Ishikawa (cell line): Measurements from ENCODE around the gene SETBP1.

Source experiments
- CEBPB ChIP-seq: IDR thresholded peaks from 2 replicates; pipeline ENCODE4 v1.6.1; 2012
- CREB1 ChIP-seq: IDR thresholded peaks from 2 replicates; pipeline ENCODE4 v1.6.1; 2012; ENCODE audit warnings: low read depth
- EGR1 ChIP-seq: IDR thresholded peaks from 2 replicates; pipeline ENCODE4 v1.6.1; 2012
- EP300 ChIP-seq: IDR thresholded peaks from 2 replicates; pipeline ENCODE4 v1.6.1; 2012; ENCODE audit warnings: borderline replicate concordance
- FOXM1 ChIP-seq: IDR thresholded peaks from 2 replicates; pipeline ENCODE4 v1.6.1; 2012; ENCODE audit warnings: low read depth, borderline replicate concordance
- NFIC ChIP-seq: IDR thresholded peaks from 2 replicates; pipeline ENCODE4 v1.6.1; 2012
- RAD21 ChIP-seq: IDR thresholded peaks from 2 replicates; pipeline ENCODE4 v1.6.1; 2012; ENCODE audit warnings: low read depth
- TAF1 ChIP-seq: IDR thresholded peaks from 2 replicates; pipeline ENCODE4 v1.6.1; 2012; ENCODE audit warnings: low read depth, mild to moderate bottlenecking
- TCF12 ChIP-seq: IDR thresholded peaks from 2 replicates; pipeline ENCODE4 v1.6.1; 2012; ENCODE audit warnings: low read depth
- TEAD4 ChIP-seq: IDR thresholded peaks from 2 replicates; pipeline ENCODE4 v1.6.1; 2012
- YY1 ChIP-seq: IDR thresholded peaks from 2 replicates; pipeline ENCODE4 v1.6.1; 2012; ENCODE audit warnings: low read depth
- ZBTB7A ChIP-seq: IDR thresholded peaks from 2 replicates; pipeline ENCODE4 v1.6.1; 2012; ENCODE audit warnings: low read depth
- TF ChIP-seq, protein P1 (sequence below): IDR thresholded peaks from 2 replicates; pipeline ENCODE4 v1.6.1; 2012
- TF ChIP-seq, protein P2 (sequence below): IDR thresholded peaks from 2 replicates; pipeline ENCODE4 v1.6.1; 2012
- TF ChIP-seq, protein P3 (sequence below): IDR thresholded peaks from 2 replicates; pipeline ENCODE4 v1.6.1; 2012; ENCODE audit warnings: low read depth, mild to moderate bottlenecking

SETBP1 gene

DNA sequence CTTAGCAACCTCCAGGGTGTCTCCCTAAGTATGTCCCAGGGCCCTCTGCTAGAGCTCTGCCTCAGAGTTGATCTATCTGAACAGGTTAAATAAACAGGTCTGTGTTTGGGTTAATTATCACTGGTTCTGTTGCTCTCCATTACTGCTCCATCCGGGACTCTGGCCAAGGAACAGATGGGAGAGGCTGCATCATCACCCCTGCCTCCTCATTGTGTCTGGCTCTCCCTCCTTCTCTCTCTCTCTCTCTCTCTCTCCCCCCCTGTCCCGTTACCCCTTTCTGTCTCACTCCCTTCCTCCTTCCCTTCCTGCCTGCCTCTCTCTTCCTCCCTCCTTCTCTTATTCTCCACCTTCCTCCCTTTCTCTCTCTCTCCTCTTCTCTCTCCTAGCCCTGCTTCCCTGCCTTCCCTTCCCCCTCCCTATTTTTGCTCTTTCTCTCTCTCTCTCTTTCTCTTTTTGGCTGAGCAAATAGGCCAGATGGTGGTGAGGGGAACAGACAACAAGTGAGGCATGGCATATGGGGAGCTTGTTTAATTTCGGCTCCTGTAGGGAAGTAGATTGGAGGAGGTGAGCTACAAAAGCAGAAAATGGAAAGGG lies 62.1 kb downstream of the SETBP1 start:
- no peak for TF ChIP-seq YY1
- TF ChIP-seq CREB1: no peak
- TF ChIP-seq, protein P1, sequence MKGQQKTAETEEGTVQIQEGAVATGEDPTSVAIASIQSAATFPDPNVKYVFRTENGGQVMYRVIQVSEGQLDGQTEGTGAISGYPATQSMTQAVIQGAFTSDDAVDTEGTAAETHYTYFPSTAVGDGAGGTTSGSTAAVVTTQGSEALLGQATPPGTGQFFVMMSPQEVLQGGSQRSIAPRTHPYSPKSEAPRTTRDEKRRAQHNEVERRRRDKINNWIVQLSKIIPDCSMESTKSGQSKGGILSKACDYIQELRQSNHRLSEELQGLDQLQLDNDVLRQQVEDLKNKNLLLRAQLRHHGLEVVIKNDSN: no peak
- TF ChIP-seq, protein P2, sequence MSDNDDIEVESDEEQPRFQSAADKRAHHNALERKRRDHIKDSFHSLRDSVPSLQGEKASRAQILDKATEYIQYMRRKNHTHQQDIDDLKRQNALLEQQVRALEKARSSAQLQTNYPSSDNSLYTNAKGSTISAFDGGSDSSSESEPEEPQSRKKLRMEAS: no peak
- no peak for TF ChIP-seq EGR1

DNA sequence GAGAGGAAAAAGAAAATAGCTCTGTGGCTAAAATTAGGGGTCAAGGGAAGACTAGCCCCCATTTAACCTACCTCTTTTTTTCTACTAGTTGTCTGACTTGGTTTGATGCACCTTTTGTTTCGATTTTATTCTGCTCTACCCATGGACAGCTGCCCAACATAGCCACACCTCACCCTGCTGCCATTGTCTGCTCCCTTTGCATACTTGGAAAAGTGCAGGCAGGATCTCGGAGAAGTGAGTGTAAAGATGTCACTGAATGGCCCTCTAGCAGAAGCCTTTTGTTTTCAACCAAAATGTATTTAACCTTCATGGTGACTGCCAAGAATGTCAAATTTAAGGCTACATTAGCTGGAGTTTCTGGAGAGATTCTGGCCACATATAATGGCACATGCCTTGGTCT lies 62.9 kb downstream of the SETBP1 start:
- TF ChIP-seq ZBTB7A: no peak

DNA sequence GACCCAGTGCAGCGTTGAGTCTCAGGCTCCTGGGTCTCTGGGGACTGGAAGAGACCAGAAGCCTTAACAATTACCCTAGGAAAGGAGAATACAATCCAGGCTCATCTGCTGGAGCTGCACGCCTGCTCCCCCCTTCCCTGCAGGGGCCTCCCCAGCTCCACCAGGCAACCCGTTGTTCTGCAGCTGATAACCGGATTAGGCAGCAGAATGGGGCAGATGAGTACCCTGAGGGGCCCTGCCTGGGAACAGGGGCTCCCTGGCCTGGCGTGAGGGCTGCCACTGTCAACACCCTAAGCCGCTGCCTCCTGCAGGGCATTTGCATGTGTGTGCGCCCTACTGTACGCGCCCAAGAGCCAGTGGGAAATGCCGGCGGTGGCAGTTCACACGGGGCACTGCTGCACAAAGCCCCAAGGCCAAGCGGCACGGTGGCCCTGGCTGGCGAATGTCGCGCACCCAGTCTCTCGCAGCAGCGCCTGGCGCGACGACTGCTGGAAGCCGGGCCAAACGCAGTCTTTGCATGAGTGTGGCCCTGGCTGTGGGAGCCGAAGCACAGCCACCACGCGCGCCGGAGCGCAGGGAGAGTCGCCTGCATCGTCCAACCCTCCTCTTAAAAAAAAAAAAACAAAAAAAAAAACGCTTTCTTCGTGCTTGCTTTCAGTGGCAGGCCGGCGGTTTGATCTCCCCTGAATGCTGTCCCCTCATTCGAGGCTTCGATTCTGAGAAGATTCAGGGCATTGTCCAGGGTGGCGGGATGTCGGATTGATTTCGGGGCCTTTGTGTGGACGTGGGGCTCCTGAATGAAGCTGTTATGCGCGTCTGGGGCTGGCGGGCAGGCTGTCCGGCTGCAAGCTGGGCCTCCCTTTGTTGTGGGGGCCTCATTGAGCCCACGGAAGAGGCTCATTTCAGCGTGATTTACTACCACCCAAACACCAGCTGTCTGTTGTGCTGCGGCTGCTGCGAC lies 63.8 kb downstream of the SETBP1 start:
- TF ChIP-seq CEBPB (no peak), FOXM1 (no peak), EGR1 (no peak), EP300 (no peak), YY1 (no peak), TCF12 (no peak), ZBTB7A (no peak), TAF1 (no peak), CREB1 (no peak), TEAD4 (no peak)
- TF ChIP-seq, protein P2: no peak
- TF ChIP-seq, protein P3, sequence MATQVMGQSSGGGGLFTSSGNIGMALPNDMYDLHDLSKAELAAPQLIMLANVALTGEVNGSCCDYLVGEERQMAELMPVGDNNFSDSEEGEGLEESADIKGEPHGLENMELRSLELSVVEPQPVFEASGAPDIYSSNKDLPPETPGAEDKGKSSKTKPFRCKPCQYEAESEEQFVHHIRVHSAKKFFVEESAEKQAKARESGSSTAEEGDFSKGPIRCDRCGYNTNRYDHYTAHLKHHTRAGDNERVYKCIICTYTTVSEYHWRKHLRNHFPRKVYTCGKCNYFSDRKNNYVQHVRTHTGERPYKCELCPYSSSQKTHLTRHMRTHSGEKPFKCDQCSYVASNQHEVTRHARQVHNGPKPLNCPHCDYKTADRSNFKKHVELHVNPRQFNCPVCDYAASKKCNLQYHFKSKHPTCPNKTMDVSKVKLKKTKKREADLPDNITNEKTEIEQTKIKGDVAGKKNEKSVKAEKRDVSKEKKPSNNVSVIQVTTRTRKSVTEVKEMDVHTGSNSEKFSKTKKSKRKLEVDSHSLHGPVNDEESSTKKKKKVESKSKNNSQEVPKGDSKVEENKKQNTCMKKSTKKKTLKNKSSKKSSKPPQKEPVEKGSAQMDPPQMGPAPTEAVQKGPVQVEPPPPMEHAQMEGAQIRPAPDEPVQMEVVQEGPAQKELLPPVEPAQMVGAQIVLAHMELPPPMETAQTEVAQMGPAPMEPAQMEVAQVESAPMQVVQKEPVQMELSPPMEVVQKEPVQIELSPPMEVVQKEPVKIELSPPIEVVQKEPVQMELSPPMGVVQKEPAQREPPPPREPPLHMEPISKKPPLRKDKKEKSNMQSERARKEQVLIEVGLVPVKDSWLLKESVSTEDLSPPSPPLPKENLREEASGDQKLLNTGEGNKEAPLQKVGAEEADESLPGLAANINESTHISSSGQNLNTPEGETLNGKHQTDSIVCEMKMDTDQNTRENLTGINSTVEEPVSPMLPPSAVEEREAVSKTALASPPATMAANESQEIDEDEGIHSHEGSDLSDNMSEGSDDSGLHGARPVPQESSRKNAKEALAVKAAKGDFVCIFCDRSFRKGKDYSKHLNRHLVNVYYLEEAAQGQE: no peak

DNA sequence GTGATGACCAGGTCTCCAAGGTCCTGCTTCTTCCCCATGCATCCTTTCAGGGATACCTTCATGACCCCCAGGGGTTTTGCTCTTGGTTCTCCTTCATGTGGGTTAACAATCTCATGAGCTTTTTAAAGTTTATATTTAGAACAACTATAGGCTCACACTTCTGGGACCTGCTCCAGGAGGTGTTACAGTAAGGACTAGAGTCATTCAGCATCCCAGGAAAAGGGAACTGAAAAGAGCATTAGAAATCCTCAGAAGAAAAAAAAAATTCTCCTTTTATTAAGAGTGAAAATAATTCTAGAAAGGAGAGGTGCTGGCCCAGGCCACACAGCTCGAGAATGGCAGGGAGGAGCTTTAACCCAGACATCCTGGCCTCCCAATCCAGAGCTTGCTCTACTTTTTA lies 66.5 kb downstream of the SETBP1 start:
- TF ChIP-seq RAD21: no peak
- no peak for TF ChIP-seq TCF12
- TF ChIP-seq TAF1: no peak
- TF ChIP-seq, protein P1: no peak
- no peak for TF ChIP-seq CEBPB

DNA sequence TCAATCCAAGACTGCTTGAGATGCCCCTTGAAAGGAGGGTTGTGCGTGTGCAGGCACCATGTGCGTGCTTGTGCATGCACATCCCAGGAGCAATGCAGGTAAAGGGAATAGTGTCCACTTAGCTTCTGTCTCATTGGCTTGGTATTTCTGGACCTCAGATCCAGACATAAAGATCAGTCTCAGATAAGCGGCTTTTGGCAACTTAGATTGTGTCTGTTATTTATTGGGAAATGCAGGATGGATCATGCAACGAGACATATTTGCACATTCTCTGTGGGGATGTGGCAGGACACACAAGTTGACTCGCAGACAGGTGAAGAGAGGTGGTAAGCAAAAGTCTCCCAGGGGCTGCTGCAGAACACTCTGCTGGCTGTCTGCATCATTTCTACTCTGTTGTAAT lies 67.9 kb downstream of the SETBP1 start:
- TF ChIP-seq EP300 (no peak), YY1 (no peak), TCF12 (no peak), ZBTB7A (no peak), CEBPB (no peak)
- TF ChIP-seq, protein P1: no peak
- TF ChIP-seq, protein P2: no peak

DNA sequence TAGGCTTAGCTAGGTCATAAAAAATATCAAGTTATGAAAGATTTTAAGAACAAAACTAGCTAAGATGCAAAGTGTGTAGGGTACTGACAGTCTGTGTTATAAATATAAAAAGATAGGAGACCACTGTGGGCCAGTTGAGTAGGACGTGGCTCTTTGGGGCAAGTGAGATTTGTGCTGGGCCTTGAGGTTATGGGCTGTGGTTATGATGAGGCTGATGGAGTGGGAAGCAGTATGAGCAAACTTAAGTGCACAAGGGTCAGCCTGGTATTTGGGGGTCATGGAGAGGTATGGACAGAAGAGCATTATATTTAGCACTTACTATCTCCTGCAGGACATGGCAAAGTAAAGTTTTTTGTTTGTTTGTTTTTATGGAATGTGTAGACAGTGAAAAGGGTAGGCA lies 70.1 kb downstream of the SETBP1 start:
- no peak for TF ChIP-seq TEAD4
- TF ChIP-seq ZBTB7A: no peak
- TF ChIP-seq RAD21: no peak
- TF ChIP-seq CEBPB: no peak
- TF ChIP-seq NFIC: no peak
- no peak for TF ChIP-seq TCF12
- TF ChIP-seq FOXM1: no peak
- no peak for TF ChIP-seq YY1
- TF ChIP-seq CREB1: no peak
- TF ChIP-seq TAF1: no peak
- TF ChIP-seq, protein P1: no peak
- no peak for TF ChIP-seq EGR1
- TF ChIP-seq, protein P2: no peak
- TF ChIP-seq, protein P3: no peak
